GM21515 (cell line): ENCODE measurements around the gene PPM1H.

ENCODE experiments used
- ATAC-seq: cut with Tn5 transposase; IDR thresholded peaks from one replicate; pipeline ENCODE4 v1.9.1; 2021; ENCODE audit not compliant: unreplicated experiment

Gene PPM1H

DNA sequence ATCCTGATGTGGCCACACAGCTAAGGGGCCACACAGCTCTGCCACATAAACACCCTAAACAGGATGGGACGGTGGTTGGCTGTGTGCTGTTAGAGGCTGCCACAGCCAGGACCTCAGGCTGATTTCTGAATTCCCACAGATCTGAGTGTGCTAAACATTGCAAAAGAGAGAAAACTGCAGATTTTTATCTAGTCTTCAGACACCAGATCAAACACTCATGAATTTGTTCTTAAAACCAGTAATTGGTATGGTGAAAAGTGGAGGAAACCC lies 277.7 kb downstream of the PPM1H start:
- no peak for ATAC-seq

DNA sequence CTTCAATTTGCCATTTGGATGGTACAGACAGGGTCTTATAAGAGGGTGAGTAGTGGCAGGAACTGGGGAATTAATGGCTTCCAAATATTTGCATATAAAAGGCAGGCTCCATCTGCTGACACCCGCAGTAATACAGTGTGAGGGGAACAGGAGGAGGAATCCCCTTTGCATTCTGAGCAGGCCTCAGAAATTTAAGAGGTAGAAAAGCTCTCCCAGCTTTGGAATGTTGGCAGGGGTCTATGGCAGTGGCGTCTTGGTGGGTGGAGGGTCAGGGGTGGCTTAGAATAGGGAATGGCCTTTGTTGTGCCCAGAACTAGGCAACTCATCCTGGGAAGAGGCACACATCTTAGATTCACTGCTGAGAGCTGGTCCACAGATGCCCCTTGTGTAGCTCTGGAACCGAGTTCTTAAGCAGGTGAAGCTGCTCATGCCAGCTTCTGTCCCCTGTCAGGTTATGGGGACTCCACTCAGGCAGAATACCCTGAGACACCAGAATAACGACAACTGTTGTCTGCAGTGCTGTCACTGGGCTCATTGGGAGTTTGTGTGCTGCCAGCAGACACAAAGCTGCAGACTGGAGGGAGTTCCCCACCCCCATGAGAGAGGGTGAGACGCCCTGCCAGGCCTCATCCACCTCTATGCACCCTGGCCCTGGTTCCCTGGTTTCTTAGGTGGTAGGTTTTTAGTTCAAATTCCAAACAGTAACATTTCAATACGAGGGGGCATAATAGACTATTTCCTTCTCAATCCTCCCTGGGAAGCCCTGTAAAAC lies 278.2 kb downstream of the PPM1H start:
- ATAC-seq: no peak

DNA sequence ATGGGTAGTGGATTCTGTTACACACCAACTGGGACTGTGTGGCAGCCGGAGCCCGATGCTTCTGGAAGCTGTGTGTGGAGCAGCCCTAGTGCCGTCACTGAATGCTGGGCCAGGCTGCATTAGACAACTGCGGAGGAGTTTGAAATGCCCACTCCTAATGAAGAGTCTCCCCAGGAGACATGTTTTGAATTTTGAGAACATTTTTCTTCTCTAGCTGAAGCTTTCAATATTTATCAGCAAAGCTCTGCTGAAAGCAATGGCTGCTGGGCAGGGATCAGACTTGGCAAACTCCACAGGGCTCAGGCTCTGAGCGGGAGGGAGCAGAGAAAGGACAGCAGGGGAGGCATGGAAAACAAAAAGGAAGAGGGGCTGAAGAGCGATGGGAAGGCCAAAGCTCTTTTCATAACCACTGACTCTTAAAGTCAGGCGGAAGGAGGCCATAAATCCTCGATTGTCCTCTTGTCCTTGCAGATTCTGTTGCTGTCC lies 279.2 kb downstream of the PPM1H start:
- no peak for ATAC-seq

DNA sequence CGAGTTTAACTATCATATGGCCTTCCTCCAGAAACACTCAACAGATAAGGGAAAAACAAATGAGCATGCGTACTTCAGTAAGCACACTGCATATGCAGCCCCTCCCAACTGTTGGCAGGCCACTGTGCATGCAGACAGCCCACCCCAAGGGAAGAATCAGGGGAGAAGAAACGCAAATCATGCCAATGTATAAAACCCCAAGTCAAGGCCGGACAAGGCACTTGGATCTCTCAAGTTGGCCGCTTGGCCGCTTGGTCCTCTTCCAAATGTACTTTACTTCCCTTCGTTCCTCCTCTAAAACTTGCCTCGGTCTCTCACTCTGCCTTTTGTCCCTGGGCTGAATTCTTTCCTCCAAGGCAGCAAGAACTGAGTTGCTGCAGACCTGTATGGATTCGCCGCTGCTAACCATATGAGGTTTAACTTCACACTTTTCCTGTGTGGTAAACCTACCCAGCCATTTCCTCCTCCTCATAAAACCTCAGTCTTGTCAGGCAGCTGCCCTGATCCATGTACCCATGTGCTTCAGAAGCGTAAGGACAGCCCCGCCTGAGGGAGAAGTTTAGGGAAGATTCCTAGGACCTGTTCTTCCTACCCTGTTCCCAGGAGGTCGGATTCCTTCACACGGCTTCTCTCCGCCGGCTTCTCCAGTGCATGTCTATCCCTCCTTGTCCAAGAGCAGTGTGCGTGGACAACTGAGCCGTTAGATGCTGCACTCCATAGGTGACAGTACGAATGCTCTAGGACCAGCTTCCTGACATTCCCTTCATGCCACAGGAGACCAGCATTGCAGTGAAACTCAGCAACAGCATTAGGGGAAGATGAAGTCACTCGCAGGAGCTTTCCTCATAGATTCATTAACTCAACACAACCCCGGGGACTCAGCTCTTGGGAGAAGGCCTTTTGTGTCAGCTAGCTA lies 280.4 kb downstream of the PPM1H start:
- ATAC-seq: no peak

DNA sequence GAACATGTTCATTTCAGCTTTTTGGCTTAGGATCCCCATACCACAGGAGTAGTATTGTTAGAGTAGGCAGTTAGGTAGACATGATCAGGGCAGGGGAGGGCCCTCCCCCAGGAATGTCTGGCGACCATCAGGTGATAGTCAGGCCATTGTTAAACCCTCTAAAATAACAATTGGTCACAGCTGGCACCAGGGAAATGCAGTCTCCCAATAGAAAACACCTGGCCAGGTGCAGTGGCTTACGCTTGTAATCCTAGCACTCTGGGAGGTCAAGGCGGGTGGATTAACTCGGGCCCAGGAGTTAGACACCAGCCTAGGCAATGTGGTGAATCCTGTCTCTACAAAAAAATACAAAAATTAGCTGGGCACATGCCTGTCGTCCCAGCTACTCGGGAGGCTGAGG lies 281.2 kb downstream of the PPM1H start:
- ATAC-seq: no peak

DNA sequence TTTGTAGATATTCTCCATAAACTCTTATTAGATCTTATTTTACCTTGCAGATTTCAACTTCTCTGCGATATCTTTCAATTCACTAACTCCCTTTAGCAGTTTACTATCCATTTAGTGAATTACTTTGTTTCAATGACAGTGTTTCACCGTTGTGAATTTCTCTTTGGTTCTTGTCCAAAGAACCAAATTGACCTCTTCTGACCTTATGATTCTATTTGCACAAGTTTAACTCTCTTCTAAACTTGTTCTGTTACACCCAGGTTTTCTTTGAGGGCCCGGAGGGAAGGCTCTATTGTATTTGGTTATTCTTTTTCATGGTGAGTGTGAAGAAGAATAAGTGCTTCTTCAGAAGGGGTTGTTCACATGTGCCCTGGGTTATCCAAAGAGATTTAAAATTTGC lies 281.6 kb downstream of the PPM1H start:
- ATAC-seq: no peak

DNA sequence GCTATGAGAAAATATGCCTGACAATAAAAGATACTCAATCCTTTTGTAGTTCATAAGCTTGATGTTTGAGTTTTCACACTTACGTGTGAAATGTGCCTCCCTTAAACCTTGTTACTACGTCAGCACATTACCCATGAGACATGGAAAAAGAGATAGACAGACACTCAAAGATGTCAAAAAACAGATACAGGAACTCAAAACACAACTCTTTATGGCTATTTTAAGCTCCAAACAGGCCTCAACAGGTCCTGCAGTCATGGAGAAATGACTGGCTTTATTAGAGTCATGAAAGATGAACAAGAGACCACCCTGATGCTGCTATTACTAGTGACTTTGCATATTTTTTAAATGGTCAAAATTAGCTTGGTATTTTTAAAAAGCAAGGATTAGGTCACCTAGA lies 283.8 kb downstream of the PPM1H start:
- ATAC-seq: no peak

DNA sequence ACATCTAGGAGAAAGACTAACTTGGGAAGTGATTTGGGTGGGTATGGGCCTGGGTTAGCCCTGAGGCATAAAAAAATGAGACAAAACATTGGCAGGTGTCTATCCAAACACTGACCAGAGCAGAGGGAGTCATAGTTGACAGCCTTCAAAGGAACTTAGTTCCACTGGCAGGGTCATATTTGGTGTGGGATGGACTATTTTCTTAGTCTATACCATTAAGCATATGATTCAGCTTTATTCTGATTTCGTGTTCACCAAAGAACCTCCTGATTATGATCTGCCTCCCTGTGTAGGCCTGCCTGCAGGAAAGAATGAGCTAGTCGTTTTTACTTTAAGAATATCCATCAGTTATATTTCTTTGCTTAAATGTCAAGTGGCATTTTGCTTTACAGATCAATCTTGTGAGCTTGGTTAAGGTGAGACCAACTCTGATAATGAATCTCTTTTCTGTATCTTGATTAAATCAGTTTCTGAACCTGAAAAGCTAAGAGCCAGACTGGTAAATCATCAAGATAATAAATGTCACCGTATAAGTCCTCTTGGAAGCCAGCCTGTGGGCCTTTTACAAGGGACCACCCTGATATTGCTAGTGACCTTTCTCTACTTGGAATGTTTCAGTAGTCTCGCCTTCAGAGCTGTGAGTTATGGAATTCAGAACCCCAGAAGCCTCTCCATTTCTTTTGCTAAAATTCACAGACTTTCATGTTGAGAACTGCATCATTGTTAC lies 285.4 kb downstream of the PPM1H start:
- no peak for ATAC-seq

DNA sequence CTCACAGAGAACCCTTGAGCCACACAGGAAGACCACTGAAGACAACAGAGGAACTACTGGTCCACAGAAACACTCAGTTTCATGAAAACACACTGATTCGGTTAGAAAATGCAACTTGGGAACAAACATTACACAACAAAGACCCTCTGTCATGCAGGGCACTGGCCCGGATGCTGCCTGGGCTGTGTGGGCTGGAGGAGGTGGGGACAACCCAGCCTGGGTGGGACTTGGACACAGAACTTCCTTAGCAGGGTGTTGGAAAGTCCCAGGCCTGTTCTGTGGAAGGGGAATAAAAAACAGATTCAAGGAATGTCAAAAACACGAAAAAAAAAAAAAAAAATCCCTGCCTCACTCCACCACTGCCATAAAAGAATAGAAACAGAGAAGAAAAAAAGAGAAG lies 287.4 kb downstream of the PPM1H start:
- no peak for ATAC-seq

DNA sequence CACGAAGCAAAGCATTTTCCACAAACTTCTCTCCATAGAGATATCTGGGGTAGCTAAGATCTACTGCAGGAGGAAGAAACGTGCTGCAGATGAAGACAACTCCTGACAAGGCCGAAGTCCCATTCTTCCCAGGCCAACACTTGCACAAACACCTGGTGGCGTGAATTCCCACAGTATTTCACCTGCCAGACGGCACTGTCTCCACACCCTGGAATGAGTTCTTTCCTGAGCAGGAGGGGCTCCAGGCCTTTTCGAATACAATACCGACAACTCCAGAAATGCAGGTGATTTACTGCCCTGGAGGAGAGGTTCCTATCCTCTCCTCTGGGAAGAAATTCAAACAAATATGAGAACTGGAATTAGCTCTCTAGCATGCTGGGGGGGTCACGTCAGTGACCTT lies 288.4 kb downstream of the PPM1H start:
- no peak for ATAC-seq

DNA sequence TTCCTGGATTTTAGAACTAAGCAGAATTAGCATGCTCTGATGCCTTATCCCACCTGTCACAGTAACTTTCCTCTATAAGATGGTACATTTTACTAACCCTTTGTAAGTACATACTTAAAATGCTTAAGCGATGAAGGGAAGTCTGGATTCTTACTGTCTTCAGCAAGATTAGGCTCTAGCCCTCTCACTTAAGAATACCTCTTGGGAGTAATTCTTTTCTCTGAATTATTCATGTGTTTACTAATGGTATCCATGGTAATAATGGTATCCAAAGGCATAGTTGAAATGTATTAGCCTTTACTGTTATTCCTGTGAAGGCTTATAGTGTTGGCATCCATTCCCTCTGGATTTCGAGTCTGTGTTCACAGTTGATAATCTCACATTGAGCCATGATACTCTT lies 291.5 kb downstream of the PPM1H start:
- no peak for ATAC-seq

DNA sequence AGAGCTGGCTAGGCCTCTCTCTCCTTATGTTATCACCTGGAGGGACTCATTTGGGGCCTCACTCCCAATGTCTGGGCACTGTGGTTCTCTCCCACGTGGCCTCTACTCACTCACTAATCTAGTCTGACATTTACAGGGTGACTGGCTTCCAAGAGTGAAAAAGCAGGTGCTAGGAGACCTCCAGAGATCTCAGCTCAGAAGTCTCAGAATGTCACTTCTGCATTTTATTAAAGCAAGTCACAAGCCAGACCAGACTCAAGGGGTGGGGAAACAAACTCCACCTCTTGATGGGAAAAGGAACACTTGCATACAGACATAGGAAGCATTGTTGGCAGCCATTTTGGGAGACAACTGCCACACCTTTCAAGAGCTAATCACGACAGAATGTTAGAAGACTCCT lies 292.5 kb downstream of the PPM1H start:
- ATAC-seq: no peak

DNA sequence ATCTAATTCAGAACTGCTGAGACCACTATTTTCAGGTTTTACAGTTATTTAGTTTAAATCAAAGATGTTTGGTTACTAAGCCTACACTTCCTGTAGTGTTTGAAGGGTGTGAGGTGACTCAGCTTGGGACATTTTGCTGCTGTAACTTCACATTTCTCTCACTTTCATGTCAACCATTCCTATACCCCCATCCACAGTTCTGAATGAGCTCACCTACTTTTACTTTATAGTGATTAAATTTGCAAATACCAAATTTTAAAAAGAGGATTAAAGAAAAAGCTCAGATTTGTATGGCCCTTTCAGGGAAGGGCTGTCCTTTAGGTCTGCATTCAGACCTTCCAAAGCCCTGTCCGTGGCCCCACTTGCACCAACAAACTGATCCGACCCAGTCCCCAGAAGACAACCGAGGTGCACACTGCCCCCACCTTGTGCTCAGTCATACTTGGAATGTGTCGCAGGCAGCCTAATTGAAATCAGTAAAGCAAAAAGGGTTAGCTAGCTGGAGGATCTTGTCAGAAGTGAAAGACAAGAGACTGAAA lies 294.0 kb downstream of the PPM1H start:
- ATAC-seq: peak; percentile 90

DNA sequence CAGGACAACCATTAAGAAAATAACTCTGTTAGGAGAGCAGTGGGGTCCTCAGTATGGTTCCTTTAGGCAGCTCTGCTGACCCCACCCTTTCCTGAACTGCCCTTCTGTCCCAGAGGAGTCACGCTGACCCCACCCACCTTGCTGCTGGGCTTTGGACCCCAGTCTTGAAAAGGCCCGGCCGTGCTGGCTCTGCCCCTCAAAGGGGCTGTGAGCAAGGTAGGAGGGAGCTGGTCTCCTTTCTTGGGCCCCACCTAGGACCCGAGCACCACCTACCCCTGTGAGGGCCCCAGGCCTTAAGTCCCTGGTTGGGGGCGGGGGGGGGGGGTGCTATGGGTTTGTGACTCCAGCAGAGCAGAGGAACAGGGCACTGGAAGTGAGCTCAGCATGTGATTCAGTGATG lies 297.3 kb downstream of the PPM1H start:
- ATAC-seq: no peak

DNA sequence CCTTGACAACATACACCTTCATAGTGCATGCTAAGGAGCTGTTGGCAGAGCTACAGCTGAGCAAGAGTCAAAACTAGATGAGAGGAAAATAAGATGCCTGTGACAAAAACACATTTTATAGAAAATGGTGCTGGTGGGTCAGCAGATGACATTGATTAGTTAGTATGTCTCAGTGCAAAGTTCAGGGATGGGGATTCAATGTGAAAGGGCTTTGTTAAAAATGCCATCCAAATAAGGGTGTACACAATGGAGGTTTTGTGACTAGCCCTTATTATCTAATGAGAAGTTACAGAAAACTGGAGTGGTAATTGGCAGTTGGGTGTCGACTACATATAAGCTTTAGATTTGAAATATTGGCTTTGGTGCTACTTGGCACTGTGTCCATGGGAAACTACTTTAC lies 299.3 kb downstream of the PPM1H start:
- ATAC-seq: no peak

DNA sequence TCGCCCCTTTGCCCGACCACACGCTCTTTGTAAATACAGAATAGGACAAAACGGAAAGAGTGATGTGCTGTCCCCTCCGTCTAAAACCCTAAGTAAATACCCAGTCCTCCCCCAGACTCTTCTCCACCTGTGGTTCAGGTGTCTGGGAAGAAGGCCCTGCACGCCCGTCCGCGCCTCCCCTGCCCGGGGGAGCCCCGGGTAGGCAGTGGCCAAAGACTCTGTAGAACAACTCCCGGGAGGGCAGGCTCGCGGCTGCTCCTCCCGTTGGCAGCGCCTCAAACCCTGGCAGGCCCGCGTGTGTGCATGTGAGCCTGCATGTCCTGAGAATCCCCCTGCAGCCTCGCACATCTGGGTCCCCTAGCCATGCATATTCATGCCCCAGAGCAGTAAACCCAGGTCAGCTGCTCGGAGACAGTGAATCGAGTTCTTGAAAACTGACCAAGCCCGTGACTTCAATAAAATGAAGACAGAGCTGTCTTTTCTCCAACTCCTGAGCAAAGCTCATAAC lies 302.5 kb downstream of the PPM1H start:
- no peak for ATAC-seq

DNA sequence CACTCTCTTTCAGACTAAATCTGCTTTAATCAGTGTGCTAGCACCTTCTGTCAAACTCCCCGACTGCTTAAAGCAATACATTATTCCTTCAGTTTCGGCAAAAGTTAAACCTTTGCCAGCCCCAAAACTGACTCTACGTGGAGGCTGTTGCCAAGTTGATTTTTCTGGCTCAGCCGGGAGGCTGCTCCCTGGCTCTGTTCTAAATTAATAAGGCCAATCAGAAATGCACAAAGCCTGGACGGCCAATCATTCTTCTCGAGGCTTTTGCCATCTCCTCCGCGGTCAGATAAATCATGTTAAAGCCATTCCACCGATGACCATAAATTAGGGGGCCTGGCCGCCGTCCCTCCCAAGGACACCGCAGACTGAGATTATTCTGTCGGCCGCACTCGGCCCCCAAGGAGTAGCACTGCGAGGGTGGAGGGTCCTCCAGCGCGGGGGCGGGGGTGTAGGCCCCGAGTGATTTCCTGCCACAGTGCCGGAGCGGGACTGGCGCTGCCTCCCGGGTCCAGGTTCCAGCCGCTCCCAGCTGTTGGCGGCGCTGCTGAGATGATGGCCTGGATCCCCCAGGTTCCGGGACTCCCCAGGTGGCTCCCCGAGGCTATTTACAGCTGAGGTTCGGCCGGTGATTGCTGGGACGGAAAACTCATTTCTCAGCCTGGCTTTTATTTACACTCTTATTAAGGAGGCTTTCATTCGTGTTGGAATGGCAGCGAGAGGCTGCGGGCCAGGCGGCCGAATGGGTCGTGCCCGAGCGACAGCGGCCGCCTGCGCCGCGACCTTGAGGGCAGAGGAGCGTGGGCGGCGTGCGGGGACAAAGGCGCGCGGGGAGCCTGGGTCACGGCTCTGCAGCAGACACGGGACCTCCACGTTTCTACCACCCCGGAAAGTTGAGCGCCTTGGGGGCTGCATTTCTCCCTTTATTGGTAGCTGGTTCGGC lies 303.2 kb downstream of the PPM1H start:
- no peak for ATAC-seq

DNA sequence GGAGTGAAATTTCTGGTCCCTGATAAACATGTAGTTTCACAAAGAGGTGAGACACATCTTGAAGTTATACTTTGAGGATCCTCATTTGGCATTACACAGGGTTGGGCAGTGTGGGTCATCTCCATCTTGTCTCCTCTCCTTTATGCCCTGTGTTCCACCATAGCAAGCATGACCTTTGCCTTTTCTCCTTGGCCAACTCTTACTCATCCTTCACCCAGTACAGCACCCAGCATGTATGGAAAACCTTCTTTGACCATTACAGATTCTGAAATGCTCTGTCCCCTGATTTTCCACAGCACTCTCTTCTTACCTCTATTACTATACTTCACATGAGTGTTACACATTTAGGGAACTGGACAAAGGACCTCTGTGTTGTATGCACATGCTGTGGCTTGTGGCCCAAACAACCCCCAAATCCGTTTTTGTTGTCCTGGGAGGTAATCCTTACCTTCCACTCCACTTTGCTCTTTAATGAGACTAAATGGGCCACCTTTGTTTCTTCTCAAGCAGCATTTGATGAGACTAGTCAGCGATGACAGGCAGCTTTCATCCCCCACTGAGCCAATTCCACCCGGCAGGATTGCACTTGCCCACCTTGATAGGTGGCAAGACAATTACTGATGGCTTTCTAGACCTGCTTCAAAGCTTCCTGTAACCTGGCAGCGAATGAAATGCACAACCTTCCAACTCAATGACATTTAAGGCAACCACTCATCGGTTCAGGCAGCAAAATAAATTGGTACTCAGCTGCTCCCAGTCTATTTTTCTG lies 304.8 kb downstream of the PPM1H start:
- no peak for ATAC-seq

DNA sequence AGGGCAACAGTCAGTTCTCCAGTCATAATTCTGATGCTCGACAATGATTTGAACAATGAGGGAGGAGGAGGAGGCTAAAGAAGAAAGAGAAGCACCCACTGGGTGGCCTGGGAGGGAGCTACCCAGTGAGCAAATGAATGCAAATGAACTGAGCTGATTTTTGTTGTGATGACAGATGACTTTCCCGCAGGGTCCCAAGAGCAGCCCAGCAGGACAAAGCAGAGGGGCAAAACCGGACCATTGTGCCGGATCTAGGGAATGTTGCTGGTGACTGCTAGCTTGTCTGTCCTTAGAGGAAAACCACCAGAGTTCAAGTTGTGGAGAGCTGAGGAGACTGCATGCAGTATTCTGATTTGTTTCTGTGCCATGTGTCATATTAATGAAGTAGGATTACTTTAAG lies 305.5 kb downstream of the PPM1H start:
- no peak for ATAC-seq
